ENCODE results near the gene MAU2.

GRCh38 chr19:19345970-19346369 lies 25.3 kb downstream of the MAU2 start:
- TF ChIP-seq MAX (IDR thresholded peaks at IDR 0.05) (no peak), POLR2AphosphoS5 (IDR thresholded peaks at IDR 0.05; ENCODE audit: low read depth, low read length) (no peak), ZNF530 (CRISPR knock-in tag; IDR thresholded peaks at IDR 0.05; ENCODE audit: low read depth) (no peak), TGIF2 (CRISPR knock-in tag; IDR thresholded peaks at IDR 0.05) (no peak), SRF (IDR thresholded peaks at IDR 0.05; ENCODE audit: low read depth, low read length) (no peak), ZNF598 (CRISPR knock-in tag; IDR thresholded peaks at IDR 0.05; ENCODE audit: borderline replicate concordance) (no peak)

Measured in HepG2 (cell line).